ENCODE data around the gene MCUB.

Gene MCUB

DNA sequence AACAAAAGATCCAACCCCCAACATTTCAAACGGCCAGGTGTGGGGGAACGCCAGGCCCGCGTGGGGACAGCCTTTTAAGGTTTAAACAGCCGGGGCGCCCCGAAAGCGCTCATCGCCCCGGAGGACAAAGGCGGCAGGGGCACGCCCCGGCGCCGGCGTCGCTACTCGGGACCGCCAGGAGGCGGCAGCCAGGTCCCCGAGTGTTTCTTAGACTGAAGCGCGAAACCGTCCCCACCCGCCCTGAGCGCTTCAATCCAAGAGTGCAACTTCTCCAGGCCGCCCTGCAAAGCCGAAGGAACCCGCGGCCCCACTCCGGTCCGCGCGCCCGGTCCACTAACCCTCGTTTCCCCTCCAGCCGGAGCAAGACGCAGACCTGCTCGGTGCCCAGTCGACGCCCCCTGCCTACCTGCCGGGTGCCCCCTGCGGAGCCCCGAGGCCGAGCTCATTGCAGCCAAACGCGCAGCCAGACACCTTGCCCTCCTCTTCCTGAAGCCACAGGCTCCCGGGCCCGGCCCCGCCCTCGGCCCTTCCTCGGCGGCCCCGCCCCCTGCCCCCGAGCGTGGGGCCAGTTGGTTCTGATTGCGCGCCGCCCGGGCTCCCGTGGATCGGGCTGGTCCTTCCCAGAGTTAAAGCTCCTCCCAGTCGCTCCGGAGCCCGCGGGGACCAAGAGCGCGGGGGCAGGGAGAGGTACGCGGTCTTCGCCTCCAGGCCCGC lies 143.1 kb downstream of the MCUB start, which contains the start of gene CASP6:
CASP6 (minus strand) TSS at position 496 of the 714 bp plus-strand sequence; CDS start at position 446, 50 bp downstream.
- no peak for DNase-seq (ENCODE audit: low read depth)
- TF ChIP-seq CTCF (IDR thresholded peaks at IDR 0.05; ENCODE audit: control insufficient read depth, insufficient read depth, low read depth, low read length, missing control alignments) = peak; percentile 69
- peak within 1 kb of the TSS; percentile 80 for H3K4me3 ChIP-seq (ENCODE audit: control insufficient read depth, low read depth, low read length)

DNA sequence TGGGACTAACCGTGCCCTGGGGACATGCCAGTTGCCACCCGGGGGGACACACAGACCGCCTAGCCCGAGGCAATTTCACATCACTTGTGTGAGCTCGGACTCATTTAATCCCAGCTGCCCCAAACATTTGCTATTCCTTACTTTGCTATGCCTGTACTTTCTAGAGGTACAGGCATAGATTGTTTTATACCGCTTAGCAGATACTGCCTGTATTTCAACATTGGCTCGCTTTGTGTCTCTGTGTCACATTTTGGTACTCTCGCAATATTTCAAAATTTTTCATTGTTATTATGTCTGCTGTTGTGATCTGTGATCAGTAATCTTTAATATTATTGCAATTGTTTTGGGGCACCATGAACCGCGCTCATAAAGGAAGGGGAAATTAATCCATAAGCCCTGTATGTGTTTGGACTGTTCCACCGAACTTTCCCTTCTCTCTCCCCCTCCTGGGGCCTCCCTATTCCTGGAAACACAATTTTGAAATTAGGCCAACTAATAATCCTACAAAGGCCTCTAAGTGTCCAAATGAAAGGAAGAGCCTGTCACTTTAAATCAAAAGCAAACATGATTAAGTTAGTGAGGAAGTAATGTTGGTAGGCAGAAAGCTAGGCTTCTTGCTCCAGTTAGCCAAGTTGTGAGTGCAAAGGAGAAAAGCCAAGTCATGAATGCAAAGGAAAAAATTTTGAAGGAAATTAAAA lies 143.8 kb downstream of the MCUB start:
- no peak for DNase-seq (ENCODE audit: low read depth)
- peak overlapping the region; percentile 80 for H3K4me3 ChIP-seq (ENCODE audit: control insufficient read depth, low read depth, low read length)
- TF ChIP-seq CTCF (IDR thresholded peaks at IDR 0.05; ENCODE audit: control insufficient read depth, insufficient read depth, low read depth, low read length, missing control alignments) = no peak

DNA sequence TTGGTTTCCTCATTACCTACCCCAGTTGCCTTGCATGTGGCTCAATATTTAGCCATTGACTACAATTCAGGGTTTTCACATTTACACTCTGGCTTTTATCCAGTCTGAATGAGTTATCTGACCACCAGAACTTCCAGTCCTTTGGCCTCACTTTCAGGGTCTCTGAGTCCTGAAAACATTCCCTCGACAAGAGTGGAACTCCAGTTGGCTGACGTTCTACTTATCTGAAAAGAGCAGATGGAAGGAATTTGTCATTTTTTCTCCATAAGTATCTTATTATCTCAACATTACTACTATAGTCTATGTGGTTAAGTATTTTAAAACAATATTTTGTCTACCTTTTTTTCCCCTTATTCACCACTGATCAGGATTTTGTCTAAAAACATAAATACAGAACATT lies 148.4 kb downstream of the MCUB start:
- no peak overlapping the region for H3K4me3 ChIP-seq (ENCODE audit: control insufficient read depth, low read depth, low read length)

DNA sequence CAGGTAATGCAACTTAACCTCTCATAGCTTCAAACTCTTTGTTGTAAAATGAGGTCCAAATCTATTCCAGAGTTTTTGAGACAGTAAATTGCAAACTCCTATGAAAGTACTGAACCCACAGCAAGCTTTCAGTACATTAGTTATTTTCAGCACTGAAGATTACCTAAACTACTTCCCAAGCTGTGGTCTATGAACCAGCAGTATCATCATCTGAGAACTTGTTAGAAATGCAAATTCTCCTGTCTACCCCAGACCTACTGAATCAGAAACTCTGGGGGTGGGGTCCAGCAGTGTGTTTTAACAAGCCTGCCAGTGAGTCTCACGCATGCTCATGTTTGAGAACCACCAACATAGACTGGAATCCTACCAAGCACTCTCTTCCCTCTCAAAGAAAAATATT lies 148.9 kb downstream of the MCUB start:
- no peak for TF ChIP-seq CTCF (IDR thresholded peaks at IDR 0.05; ENCODE audit: control insufficient read depth, insufficient read depth, low read depth, low read length, missing control alignments)
- H3K4me3 ChIP-seq (ENCODE audit: control insufficient read depth, low read depth, low read length) = no peak overlapping the region
- no peak for DNase-seq (ENCODE audit: low read depth)

More for the DNA sequence above, 148.4 kb downstream of the MCUB start:
- DNase-seq (ENCODE audit: low read depth) = no peak
- TF ChIP-seq CTCF (IDR thresholded peaks at IDR 0.05; ENCODE audit: control insufficient read depth, insufficient read depth, low read depth, low read length, missing control alignments) = no peak

DNA sequence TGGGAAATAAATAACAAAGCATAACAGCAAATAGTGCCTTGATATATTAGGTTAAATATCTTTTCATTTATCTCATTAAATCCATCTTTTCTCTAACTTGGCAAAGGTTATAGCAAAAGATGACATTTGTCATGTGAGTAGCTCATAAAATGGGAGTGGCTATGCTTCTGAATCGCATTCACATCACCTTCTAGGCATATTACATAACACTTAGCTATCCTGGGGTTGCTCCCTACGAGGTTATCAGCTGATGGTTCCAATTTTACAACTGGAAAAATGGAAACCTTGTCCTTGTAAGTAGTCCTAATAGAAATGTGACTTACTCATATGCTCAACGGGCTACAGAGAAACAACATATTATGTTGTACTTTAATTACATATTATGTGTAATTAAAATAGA lies 153.5 kb downstream of the MCUB start:
- DNase-seq (ENCODE audit: low read depth) = no peak
- H3K4me3 ChIP-seq (ENCODE audit: control insufficient read depth, low read depth, low read length) = no peak overlapping the region
- no peak for TF ChIP-seq CTCF (IDR thresholded peaks at IDR 0.05; ENCODE audit: control insufficient read depth, insufficient read depth, low read depth, low read length, missing control alignments)

DNA sequence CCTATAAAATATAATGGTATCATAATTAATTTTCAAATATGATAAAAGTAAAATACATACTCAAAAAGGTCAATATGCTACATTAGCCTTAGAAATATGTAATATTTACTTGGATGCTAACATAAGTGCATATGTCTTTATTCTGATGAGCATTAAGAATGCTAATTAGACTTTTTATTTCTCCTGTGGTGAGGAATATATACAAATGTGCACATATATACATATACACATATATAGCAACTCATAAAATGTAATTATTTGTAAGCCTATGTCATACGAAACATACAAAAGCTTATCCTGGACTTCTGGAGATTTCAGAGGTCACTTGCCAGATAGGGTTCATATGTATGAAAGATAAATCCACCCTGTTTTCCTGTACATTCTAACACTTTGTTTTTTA lies 158.7 kb downstream of the MCUB start:
- no peak for TF ChIP-seq CTCF (IDR thresholded peaks at IDR 0.05; ENCODE audit: control insufficient read depth, insufficient read depth, low read depth, low read length, missing control alignments)
- H3K4me3 ChIP-seq (ENCODE audit: control insufficient read depth, low read depth, low read length) = no peak overlapping the region
- DNase-seq (ENCODE audit: low read depth) = no peak
